Right atrium auricular region (tissue), 2 donors: ENCODE results near the gene NUDT16. TPM values are rescaled to one million over a fixed set of nuclear protein-coding genes. Genes with fewer than 3 reads are reported as not detected.
A peak's percentile ranks its signal among the peaks of the same experiment; 100 is the strongest.
"Not testable (repeated sequence)": the region's sequence is repeated elsewhere in the genome, so short reads cannot be mapped to it uniquely, and the experiment has no call there.

Source experiments
- DNase-seq: peaks from one replicate; pipeline ENCODE4 v3.0.0-alpha.2; 2019; ENCODE audit warnings: low spot score
- H3K27ac ChIP-seq, 2 donors: fragments of 200-600 bp; sonication (generic); 1 replicate in 1 of 2; 2 replicates in 1 of 2; pipeline ENCODE4 v1.5.1; 2016 to 2019
- H3K27me3 ChIP-seq, 2 donors: fragments of 200-600 bp; sonication (generic); one replicate each; pipeline versions ENCODE4 v1.5.1 to v1.6.0; 2017 to 2019
- H3K36me3 ChIP-seq: fragments of 200-600 bp; sonication (generic); one replicate; pipeline ENCODE4 v1.5.1; 2016
- H3K4me1 ChIP-seq, 2 donors: fragments of 200-600 bp; sonication (generic); one replicate each; pipeline versions ENCODE4 v1.5.1 to v1.6.0; 2017 to 2019
- H3K4me3 ChIP-seq, 2 donors: fragments of 200-600 bp; sonication (generic); 1 replicate in 1 of 2; 2 replicates in 1 of 2; pipeline ENCODE4 v1.5.1; 2017 to 2019; ENCODE audit warnings: mild to moderate bottlenecking in 1 of 2, moderate library complexity in 1 of 2
- H3K9me3 ChIP-seq, 2 donors: fragments of 200-600 bp; sonication (generic); one replicate each; pipeline ENCODE4 v1.5.1; 2019
- CTCF ChIP-seq, 2 donors: fragments of 200-600 bp; sonication (generic); IDR thresholded peaks; one replicate each; pipeline ENCODE4 v1.5.1; 2019; ENCODE audit warnings: antibody characterized with exemption in 2 of 2
- total RNA-seq, 2 donors: library from RNA; depleted of rRNA; stranded (reverse); fragments of >200 nt; gene quantifications; one replicate each; pipeline ENCODE4 v1.1.0, GENCODE V29; 2016

The NUDT16 gene
- total RNA-seq, 2 donors from 2014 or later = 18.4 to 23.1 TPM

- no peak for DNase-seq
- Histone ChIP-seq H3K36me3 (no peaks in the 10 kb centered on the region), H3K27me3 (no peaks in the 10 kb centered on the region), H3K9me3 (no peaks in the 10 kb centered on the region), H3K4me1 (peaks cover 0 to 27% of the 10 kb centered on the region in 2 donors), H3K27ac (no peak overlapping the region), H3K4me3 (no peak overlapping the region)
- TF ChIP-seq CTCF (IDR thresholded peaks at IDR 0.05) = no peak
Observed at GRCh38 chr3:131357275-131357674, 24.3 kb upstream of the NUDT16 start.

GRCh38 chr3:131360191-131360755 lies 21.3 kb upstream of the NUDT16 start:
- Histone ChIP-seq H3K27ac (peak overlapping the region in 1 of 2 donors; percentile 79), H3K4me1 (peaks cover 0 to 13% of the 10 kb centered on the region in 2 donors), H3K4me3 (no peak overlapping the region)

GRCh38 chr3:131361066-131361463 lies 20.5 kb upstream of the NUDT16 start:
- H3K27me3 ChIP-seq, H3K36me3 ChIP-seq, H3K9me3 ChIP-seq, DNase-seq: not testable (repeated sequence)
- H3K4me1 ChIP-seq = peaks cover 0 to 13% of the 10 kb centered on the region in 2 donors
- H3K4me3 ChIP-seq = peak overlapping the region; percentile 40 to 55
- H3K27ac ChIP-seq = peak overlapping the region; percentile 77 to 79

More at GRCh38 chr3:131360191-131360755, 21.3 kb upstream of the NUDT16 start:
- H3K36me3 ChIP-seq = no peaks in the 10 kb centered on the region
- no peaks in the 10 kb centered on the region for H3K27me3 ChIP-seq
- no peak for DNase-seq
- H3K9me3 ChIP-seq = no peaks in the 10 kb centered on the region
- TF ChIP-seq CTCF (IDR thresholded peaks at IDR 0.05) = no peak

- no peaks in the 10 kb centered on the region for H3K27me3 ChIP-seq
- DNase-seq = peak; percentile 85
- peaks cover 0 to 13% of the 10 kb centered on the region in 2 donors for H3K4me1 ChIP-seq
- no peak for TF ChIP-seq CTCF (IDR thresholded peaks at IDR 0.05)
- no peaks in the 10 kb centered on the region for H3K36me3 ChIP-seq
- no peaks in the 10 kb centered on the region for H3K9me3 ChIP-seq
- H3K4me3 ChIP-seq = peak overlapping the region; percentile 40 to 55
- peak overlapping the region; percentile 77 to 79 for H3K27ac ChIP-seq
Observed at GRCh38 chr3:131361464-131362421, 19.8 kb upstream of the NUDT16 start.

GRCh38 chr3:131363275-131363674 lies 18.3 kb upstream of the NUDT16 start:
- Histone ChIP-seq H3K27me3 (no peaks in the 10 kb centered on the region), H3K4me3 (no peak overlapping the region), H3K27ac (no peak overlapping the region), H3K4me1 (peaks cover 0 to 13% of the 10 kb centered on the region in 2 donors), H3K36me3 (no peaks in the 10 kb centered on the region), H3K9me3 (no peaks in the 10 kb centered on the region)
- no peak for DNase-seq
- no peak for TF ChIP-seq CTCF (IDR thresholded peaks at IDR 0.05)
